GM19035 (cell line): ENCODE data around the gene SLC38A7.
"Not testable (repeated sequence)": the region's sequence is repeated elsewhere in the genome, so short reads cannot be mapped to it uniquely, and the experiment has no call there.

Experiments used
- ATAC-seq: cut with Tn5 transposase; IDR thresholded peaks from one replicate; pipeline ENCODE4 v1.9.1; 2021; ENCODE audit not compliant: unreplicated experiment

The SLC38A7 gene

GRCh38 chr16:58637021-58637420 lies 47.5 kb downstream of the SLC38A7 start:
- ATAC-seq = not testable (repeated sequence)

GRCh38 chr16:58636466-58636865 lies 48.1 kb downstream of the SLC38A7 start:
- no peak for ATAC-seq

- ATAC-seq = no peak
Observed at GRCh38 chr16:58635502-58635901, 49.1 kb downstream of the SLC38A7 start.

GRCh38 chr16:58634265-58634802 lies 50.2 kb downstream of the SLC38A7 start:
- ATAC-seq = no peak

GRCh38 chr16:58629733-58630640 lies 54.6 kb downstream of the SLC38A7 start, which contains the start of gene CNOT1:
CNOT1 (minus strand) TSS chr16:58629826; CDS start chr16:58599337, 30,489 bp downstream.
- ATAC-seq = peak; percentile 84

GRCh38 chr16:58628845-58629732 lies 55.5 kb downstream of the SLC38A7 start:
- peak; percentile 2 for ATAC-seq

GRCh38 chr16:58624209-58624608 lies 60.4 kb downstream of the SLC38A7 start:
- no peak for ATAC-seq

GRCh38 chr16:58620396-58620795 lies 64.2 kb downstream of the SLC38A7 start:
- ATAC-seq = no peak

- ATAC-seq = no peak
Observed at GRCh38 chr16:58615280-58615679, 69.3 kb downstream of the SLC38A7 start.
